Neuronal stem cell (in vitro differentiated cells): Measurements from ENCODE around the gene CREB3L2.
A peak's percentile ranks its signal among the peaks of the same experiment; 100 is the strongest.

ENCODE experiments used
- DNase-seq: peaks from one replicate; pipeline ENCODE4 v3.0.0-alpha.2; 2013; ENCODE audit warnings: low spot score
- H2AFZ ChIP-seq: one replicate; pipeline ENCODE4 v1.6.1; 2013; ENCODE audit warnings: mild to moderate bottlenecking, low read length, inconsistent platforms
- H2AK5ac ChIP-seq: 2 replicates; pipeline ENCODE4 v1.6.1; 2013; ENCODE audit warnings: low read depth, mild to moderate bottlenecking, inconsistent platforms, low read length, moderate library complexity, mixed read lengths
- H2BK120ac ChIP-seq: 2 replicates; pipeline ENCODE4 v1.6.1; 2013; ENCODE audit warnings: low read depth, mild to moderate bottlenecking, inconsistent platforms, low read length, moderate library complexity, mixed read lengths
- H2BK12ac ChIP-seq: one replicate; pipeline ENCODE4 v1.6.1; 2013; ENCODE audit warnings: low read length, inconsistent platforms
- H2BK15ac ChIP-seq: 2 replicates; pipeline ENCODE4 v1.6.1; 2013; ENCODE audit warnings: mild to moderate bottlenecking, low read length, inconsistent platforms, mixed read lengths
- H2BK5ac ChIP-seq: one replicate; pipeline ENCODE4 v1.6.1; 2013; ENCODE audit warnings: inconsistent platforms, mild to moderate bottlenecking, low read length, moderate library complexity
- H3K14ac ChIP-seq: one replicate; pipeline ENCODE4 v1.6.1; 2013; ENCODE audit warnings: low read length, inconsistent platforms
- H3K18ac ChIP-seq: 2 replicates; pipeline ENCODE4 v1.6.1; 2013; ENCODE audit warnings: low read length, inconsistent platforms
- H3K23ac ChIP-seq: 2 replicates; pipeline ENCODE4 v1.6.1; 2013; ENCODE audit warnings: low read depth, mild to moderate bottlenecking, mixed read lengths, low read length, inconsistent platforms; ENCODE audit not compliant: poor library complexity
- H3K27ac ChIP-seq: replicated peaks from 3 replicates; pipeline ENCODE4 v1.5.1; 2013; ENCODE audit warnings: low read length, inconsistent platforms
- H3K27me3 ChIP-seq, 3 experiments: 2 replicates each; pipeline ENCODE4 v1.6.1; 2013; ENCODE audit warnings: low read length in 3 of 3, mild to moderate bottlenecking in 2 of 3, inconsistent platforms in 1 of 3, low read depth in 1 of 3, mixed read lengths in 1 of 3, moderate library complexity in 1 of 3; ENCODE audit not compliant: control insufficient read depth in 3 of 3, insufficient read depth in 3 of 3
- H3K36me3 ChIP-seq, 2 donors: replicated peaks in 1 of 2; 2 replicates each; pipeline ENCODE4 v1.6.1; 2013; ENCODE audit warnings: low read length in 2 of 2; ENCODE audit not compliant: control insufficient read depth in 2 of 2, insufficient read depth in 2 of 2
- H3K4ac ChIP-seq: 2 replicates; pipeline ENCODE4 v1.6.1; 2013; ENCODE audit warnings: inconsistent platforms, mild to moderate bottlenecking, low read length, moderate library complexity
- H3K4me1 ChIP-seq, 2 donors: 1 replicate in 1 of 2; 2 replicates in 1 of 2; pipeline ENCODE4 v1.6.1; 2013; ENCODE audit warnings: low read length in 2 of 2, low read depth in 1 of 2; ENCODE audit not compliant: control insufficient read depth in 2 of 2, insufficient read depth in 1 of 2
- H3K4me2 ChIP-seq: one replicate; pipeline ENCODE4 v1.6.1; 2013; ENCODE audit warnings: mild to moderate bottlenecking, low read length, inconsistent platforms; ENCODE audit not compliant: insufficient read depth, poor library complexity, severe bottlenecking
- H3K4me3 ChIP-seq, 2 donors: 2 replicates each; pipeline ENCODE4 v1.5.1; 2013; ENCODE audit warnings: low read length in 2 of 2, mild to moderate bottlenecking in 2 of 2, inconsistent platforms in 1 of 2, moderate library complexity in 1 of 2
- H3K79me1 ChIP-seq: one replicate; pipeline ENCODE4 v1.6.1; 2013; ENCODE audit warnings: low read depth, mild to moderate bottlenecking, inconsistent platforms, low read length, moderate library complexity
- H3K9ac ChIP-seq: one replicate; pipeline ENCODE4 v1.6.1; 2013; ENCODE audit warnings: mild to moderate bottlenecking, low read depth, low read length, inconsistent platforms; ENCODE audit not compliant: poor library complexity
- H3K9me3 ChIP-seq, 2 donors: replicated peaks in 1 of 2; 2 replicates each; pipeline versions ENCODE3 to v1.6.1; 2013; ENCODE audit warnings: low read length in 2 of 2, mild to moderate bottlenecking in 2 of 2, inconsistent platforms in 1 of 2, low read depth in 1 of 2, mixed read lengths in 1 of 2, moderate library complexity in 1 of 2; ENCODE audit not compliant: control insufficient read depth in 2 of 2, insufficient read depth in 1 of 2
- H4K8ac ChIP-seq: one replicate; pipeline ENCODE4 v1.6.1; 2013; ENCODE audit warnings: low read depth, mild to moderate bottlenecking, inconsistent platforms, low read length, moderate library complexity
- H4K91ac ChIP-seq: one replicate; pipeline ENCODE4 v1.6.1; 2013; ENCODE audit warnings: low read length, low read depth, mild to moderate bottlenecking, inconsistent platforms; ENCODE audit not compliant: poor library complexity
- WGBS, 2 donors: extraction: QIAGEN DNeasy Blood & Tissue Kit; methylation state at CpG; one replicate each; pipeline ENCODE4 v1.1.7; 2013; ENCODE audit warnings: missing lambda C conversion rate in 2 of 2, mixed read lengths in 1 of 2; ENCODE audit not compliant: insufficient read length in 2 of 2, insufficient replicate concordance in 1 of 2; ENCODE audit errors: extremely low coverage in 2 of 2; 5-methylcytosine and 5-hydroxymethylcytosine counted together

Gene CREB3L2

GRCh38 chr7:137961200-137962177 is 40.4 kb downstream of the CREB3L2 start:
- H3K4ac ChIP-seq = no peak overlapping the region
- H2BK120ac ChIP-seq = no peak overlapping the region
- no peak overlapping the region for H2BK12ac ChIP-seq
- H3K9me3 ChIP-seq = no peaks in the 10 kb centered on the region
- peaks cover 5% of the 10 kb centered on the region for H3K79me1 ChIP-seq
- no peaks in the 10 kb centered on the region for H3K27me3 ChIP-seq
- H3K9ac ChIP-seq = no peak overlapping the region
- no peak overlapping the region for H2AFZ ChIP-seq
- H3K4me1 ChIP-seq = peaks cover 1 to 4% of the 10 kb centered on the region in 2 donors
- no peak overlapping the region for H3K14ac ChIP-seq
- no peak overlapping the region for H3K4me3 ChIP-seq
- no peak for DNase-seq
- H3K27ac ChIP-seq = no peak overlapping the region
- no peak overlapping the region for H2BK5ac ChIP-seq
- no peak overlapping the region for H3K4me2 ChIP-seq
- peaks cover 2 to 12% of the 10 kb centered on the region in 2 donors for H3K36me3 ChIP-seq
- H2AK5ac ChIP-seq = no peak overlapping the region
- no peak overlapping the region for H3K23ac ChIP-seq
- WGBS, 2 donors = no CpG with 5 or more reads among the region's 11 CpGs
- no peak overlapping the region for H4K8ac ChIP-seq
- no peak overlapping the region for H2BK15ac ChIP-seq
- no peak overlapping the region for H4K91ac ChIP-seq
- H3K18ac ChIP-seq = peak overlapping the region; percentile 32

- Histone ChIP-seq H3K36me3 (peaks cover 2 to 12% of the 10 kb centered on the region in 2 donors), H2AK5ac (no peak overlapping the region), H3K18ac (no peak overlapping the region), H3K4ac (no peak overlapping the region), H3K4me3 (no peak overlapping the region), H4K91ac (no peak overlapping the region), H3K4me2 (no peak overlapping the region), H3K14ac (no peak overlapping the region), H3K23ac (no peak overlapping the region), H2BK5ac (no peak overlapping the region), H2AFZ (no peak overlapping the region), H3K4me1 (peaks cover 3 to 4% of the 10 kb centered on the region in 2 donors), H2BK120ac (no peak overlapping the region), H3K27me3 (no peaks in the 10 kb centered on the region), H3K9me3 (no peaks in the 10 kb centered on the region), H3K27ac (no peak overlapping the region), H4K8ac (no peak overlapping the region), H3K9ac (no peak overlapping the region), H2BK15ac (no peak overlapping the region), H3K79me1 (peaks cover 5% of the 10 kb centered on the region), H2BK12ac (no peak overlapping the region)
- no CpG with 5 or more reads among the region's 1 CpG for WGBS, 2 donors
- no peak for DNase-seq
Measured at GRCh38 chr7:137960020-137960419, 41.9 kb downstream of the CREB3L2 start.

- Histone ChIP-seq H3K27ac (no peak overlapping the region), H3K36me3 (peaks cover 2 to 12% of the 10 kb centered on the region in 2 donors), H2BK15ac (no peak overlapping the region), H2BK5ac (no peak overlapping the region), H3K9ac (no peak overlapping the region), H3K27me3 (no peaks in the 10 kb centered on the region), H3K4me1 (peaks cover 6 to 9% of the 10 kb centered on the region in 2 donors), H2AFZ (no peak overlapping the region), H4K91ac (no peak overlapping the region), H3K23ac (no peak overlapping the region), H3K4ac (no peak overlapping the region), H3K4me2 (no peak overlapping the region), H4K8ac (no peak overlapping the region), H2AK5ac (no peak overlapping the region), H3K9me3 (no peaks in the 10 kb centered on the region), H2BK120ac (no peak overlapping the region), H2BK12ac (no peak overlapping the region), H3K79me1 (peaks cover 5% of the 10 kb centered on the region), H3K18ac (no peak overlapping the region), H3K4me3 (no peak overlapping the region), H3K14ac (no peak overlapping the region)
- DNase-seq = no peak
- WGBS, 2 donors = no CpG with 5 or more reads among the region's 4 CpGs
Measured at GRCh38 chr7:137958470-137959431, 43.1 kb downstream of the CREB3L2 start.
